GM21528 (cell line): ENCODE measurements around the gene RFC5.
"Not testable (repeated sequence)": the region's sequence is repeated elsewhere in the genome, so short reads cannot be mapped to it uniquely, and the experiment has no call there.

Experiments
- ATAC-seq: cut with Tn5 transposase; IDR thresholded peaks from one replicate; pipeline ENCODE4 v1.9.1; 2021; ENCODE audit warnings: mild to moderate bottlenecking, moderate library complexity; ENCODE audit not compliant: unreplicated experiment, low FRiP score

Gene RFC5, protein sequence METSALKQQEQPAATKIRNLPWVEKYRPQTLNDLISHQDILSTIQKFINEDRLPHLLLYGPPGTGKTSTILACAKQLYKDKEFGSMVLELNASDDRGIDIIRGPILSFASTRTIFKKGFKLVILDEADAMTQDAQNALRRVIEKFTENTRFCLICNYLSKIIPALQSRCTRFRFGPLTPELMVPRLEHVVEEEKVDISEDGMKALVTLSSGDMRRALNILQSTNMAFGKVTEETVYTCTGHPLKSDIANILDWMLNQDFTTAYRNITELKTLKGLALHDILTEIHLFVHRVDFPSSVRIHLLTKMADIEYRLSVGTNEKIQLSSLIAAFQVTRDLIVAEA

DNA sequence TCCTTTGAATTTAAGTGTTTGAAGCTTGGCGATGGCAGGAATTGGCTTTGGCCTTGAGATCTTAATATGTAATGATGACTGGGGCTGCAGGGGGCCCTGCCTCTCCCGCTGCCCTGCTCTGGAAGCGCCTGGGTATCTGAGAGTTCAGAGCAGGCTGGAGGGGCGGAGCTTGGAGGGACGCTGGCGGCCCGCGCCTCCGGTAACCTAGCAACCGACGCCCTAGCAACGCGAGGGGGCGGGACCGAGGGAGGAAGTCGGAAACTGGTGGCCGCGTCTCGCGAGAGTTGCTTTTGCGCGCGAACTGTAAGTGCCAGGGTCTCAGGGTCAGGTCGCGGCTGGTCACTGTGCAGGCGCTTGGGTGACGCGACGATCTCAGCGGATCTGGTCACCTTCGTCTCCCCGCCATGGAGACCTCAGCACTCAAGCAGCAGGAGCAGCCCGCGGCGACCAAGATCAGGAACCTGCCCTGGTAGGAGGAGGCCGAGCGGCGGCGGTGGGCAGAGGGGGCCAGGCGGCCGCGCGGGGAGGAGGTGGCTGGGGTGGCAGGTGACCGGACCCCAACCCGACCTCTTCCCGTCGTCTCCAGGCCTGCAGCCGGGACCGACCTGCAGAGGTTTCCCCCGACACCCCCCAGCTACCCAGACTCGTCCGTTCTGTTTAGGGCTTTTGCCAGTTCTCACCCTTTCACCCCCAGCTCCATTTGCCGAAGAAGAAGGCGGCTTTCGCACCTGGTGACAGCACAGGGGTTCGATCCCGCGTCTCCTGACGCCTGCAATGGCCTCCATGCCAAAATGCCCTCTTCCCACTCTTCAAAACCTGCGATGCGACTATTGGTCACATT is at the start of gene RFC5:
TSS of gene RFC5 (plus strand) at position 280 of the 841 bp plus-strand sequence. CDS start at position 405, 125 bp downstream.
- peak; percentile 99 for ATAC-seq

DNA sequence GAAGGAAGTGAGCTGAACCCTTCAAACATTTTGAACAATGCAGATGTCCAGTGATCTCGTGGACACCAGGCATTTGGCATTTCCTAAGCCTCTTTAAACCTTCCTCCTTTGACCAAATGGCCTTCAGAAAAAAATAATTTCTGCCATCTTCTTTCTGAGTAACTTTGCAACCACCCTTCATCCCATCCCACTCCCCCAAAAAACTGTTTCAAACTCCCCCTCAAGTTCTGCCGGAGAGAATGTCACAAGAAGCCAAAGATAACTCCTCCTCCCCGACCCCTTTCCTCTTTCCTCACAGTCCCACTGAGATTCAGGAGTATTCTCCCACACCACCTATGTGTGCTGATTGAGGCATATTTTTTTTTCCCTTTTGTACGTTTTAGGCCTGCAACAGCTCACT is 49.5 kb upstream of the RFC5 start:
- ATAC-seq = no peak

DNA sequence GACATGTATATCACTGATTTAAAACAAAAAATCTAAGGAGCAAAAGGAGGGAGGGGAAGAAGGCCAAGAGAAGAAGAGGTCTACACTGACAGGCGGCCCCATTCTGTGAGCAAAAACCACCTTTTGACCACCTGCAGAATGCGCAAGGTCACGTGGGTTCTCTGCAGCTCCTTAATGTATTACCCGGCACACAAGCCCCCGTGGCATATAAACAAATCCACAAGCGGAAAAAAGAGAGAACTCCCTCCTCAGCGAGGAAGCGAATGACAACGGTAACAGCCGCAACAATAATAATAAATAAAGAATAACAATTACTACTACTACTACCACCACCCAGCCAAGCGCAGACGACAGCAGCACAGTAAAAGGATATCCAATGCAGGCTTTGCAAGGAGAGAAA is 49.0 kb upstream of the RFC5 start:
- no peak for ATAC-seq

DNA sequence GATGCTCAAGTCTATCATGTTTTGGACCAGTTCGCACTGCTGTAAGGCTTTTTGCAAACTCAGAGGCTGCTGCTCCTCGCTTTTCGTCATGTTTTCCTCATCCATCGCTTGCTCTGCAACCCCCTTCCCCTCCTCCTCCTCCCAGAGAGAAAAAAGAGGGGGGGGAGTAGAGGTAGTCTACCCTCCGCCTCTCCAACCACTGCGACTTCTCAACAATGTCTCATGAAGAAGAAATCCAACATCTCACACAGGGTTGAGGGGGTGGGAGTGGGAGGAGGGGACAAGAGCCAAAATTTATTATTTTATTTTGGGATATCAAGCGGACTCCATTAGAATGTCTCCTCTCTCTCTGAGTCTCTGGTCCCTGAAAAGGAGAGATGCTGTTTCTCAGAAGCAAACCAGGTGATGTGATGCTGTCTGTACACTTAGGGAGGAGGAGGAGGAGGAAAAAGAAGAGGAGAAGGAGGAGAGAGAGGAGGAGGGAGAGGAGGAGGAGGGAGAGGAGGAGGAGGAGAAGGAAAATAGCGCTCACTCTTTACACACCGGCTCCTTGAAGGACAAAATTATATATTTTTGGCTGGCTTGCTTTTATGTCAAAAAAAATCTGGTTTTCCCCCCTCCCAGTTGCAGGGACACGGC is 48.2 kb upstream of the RFC5 start:
- no peak for ATAC-seq

DNA sequence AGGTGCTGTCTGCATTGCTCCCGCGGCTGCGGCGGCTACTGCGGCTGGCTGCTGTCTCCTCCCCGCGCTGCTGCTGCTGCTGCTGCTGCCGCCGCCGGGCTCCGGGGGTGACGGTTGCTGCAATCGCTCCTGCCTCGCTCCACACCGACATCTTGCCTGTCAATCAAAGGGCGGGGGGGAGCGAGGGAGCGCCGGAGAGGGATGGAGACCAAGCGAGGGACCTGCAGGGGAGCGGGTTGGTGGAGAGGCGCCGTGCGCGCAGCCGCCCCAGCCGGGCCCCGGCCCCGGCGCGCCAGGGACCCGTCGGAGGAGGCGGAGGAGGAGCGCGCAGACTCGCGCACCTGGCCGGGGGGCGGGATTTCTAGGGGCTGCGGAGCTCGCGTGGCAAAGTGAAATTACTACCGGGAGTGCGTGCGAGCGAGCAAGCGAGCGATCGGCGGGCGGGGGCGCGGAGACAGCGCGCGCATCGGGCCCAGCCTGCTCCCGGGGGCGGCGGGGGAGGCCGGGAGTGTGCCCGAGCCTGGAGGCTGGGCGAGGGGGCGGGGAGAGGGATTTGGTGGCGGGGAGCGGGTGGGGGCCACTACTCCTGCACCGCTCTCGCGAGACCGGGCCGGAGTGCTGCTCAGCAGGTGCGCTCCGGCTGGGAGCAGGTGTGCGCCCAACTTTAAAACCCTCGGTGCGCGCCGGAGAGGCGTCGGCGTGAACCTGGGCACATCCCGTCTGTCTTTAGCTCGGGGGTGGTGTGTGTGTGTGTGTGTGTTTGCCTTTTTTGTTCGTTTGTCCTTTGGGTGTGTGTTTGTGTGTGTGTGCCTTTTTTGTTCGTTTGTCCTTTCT is 47.5 kb upstream of the RFC5 start, which contains the start of gene KSR2:
TSS of gene KSR2 (minus strand) at position 165 of the 834 bp plus-strand sequence. CDS start 735 bp downstream, outside the sequence.
- ATAC-seq = peak; percentile 77

DNA sequence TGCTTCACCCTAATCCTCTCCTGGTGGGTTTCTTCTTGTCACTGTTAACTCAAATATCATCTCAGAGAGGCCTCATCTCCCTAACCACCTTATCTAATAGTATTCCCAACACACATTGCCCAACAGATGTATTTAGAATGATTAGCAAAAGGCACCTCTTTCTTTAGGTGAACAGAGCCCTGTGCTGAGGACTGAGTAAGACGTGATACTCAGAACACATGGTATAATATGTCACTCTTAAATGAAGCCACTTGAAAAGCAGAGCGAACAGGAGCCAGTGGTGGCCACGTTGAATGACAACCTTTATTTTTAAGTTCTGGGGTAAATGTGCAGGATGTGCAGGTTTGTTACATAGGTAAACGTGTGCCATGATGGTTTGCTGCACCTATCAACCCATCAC is 46.2 kb upstream of the RFC5 start:
- no peak for ATAC-seq

DNA sequence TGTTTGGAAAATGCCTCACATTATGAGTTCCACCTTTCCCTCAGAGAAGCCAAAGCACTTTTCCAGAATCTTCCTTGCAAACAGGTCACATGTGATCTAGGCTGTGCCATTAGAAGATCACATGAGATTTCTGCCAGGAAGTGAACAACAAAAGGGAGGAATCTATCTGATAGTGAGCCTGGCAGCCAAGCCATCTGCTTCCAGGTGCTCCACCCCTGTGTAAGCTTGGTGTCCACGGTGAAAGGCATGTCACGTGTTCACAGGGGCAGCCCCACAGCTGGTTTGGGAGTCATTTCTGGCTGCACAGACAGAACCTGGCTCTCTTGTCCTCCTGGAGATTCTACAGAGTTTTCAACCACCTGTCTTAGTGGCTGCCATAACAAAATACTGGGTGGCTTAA is 44.2 kb upstream of the RFC5 start:
- no peak for ATAC-seq

DNA sequence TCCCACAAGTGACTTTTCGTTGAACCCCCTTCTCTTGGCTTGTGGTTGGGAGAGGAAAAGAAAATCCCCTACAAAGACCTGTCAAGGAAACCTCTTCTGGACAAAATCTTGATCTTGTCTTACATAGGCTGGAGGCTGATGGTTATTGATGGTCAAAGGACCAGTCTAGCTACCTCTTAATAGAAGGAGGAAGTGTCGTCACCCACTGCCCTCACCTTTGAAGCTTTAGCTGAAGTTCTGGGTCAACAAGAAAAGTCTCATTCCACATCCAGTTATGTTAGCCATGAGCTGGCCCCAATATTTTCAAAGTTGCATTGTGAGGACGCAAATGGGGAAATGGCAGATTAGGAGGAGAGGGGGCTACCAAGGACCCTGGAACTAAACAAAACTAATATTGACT is 41.5 kb upstream of the RFC5 start:
- ATAC-seq = no peak

DNA sequence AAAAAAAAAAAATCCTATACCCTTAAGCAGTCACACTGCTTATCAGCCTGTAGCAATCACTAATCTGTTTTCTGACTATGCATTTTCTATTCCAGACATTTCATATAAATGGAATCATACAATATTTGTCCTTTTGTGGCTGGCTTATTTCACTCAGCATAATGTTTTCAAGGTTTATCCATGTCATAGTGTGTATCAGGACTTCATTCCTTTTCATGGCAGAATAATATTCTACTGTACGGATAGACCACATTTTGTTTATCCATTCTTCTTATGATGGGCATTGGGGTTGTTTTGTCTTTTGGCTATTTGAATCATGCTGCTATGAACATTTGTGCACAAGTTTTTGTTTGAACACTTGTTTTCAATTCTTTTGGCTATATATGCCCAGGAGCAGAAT is 39.1 kb upstream of the RFC5 start:
- ATAC-seq = no peak

DNA sequence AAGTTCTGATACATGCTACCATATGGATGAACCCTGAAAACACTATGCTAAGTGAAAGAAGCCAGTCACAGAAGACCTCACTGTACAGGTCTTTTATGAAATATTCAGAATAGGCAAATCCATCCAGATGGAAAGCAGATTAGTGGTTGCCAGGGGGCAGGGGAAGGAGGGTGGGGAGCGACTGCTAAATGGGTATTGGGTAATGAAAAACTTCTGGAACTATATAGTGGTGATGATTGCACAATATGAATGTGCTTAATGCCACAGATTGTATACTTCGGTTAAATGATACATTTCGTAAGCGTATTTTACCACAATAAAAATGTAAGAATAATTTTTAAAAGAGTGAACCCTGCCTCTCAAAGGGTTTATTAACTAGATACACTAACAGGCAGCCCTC is 35.9 kb upstream of the RFC5 start:
- no peak for ATAC-seq

DNA sequence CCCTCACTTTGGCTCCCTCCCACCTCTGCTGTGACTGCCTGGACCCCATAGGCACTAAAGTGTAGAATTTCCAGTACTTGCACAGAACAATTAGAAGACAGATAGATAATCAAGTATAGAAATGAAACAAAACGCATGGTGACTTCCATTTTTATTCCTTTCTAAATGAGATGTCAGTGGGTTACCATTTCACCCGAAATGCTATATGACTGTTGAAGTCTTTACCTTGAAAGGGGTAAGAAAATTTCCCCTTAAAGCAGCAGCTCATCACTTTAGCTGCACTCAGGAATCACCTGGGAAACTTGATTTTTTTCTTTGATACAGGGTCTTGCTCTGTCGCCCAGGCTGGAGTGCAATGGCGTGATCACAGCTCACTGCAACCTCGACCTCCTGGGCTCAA is 35.2 kb upstream of the RFC5 start:
- ATAC-seq = no peak

DNA sequence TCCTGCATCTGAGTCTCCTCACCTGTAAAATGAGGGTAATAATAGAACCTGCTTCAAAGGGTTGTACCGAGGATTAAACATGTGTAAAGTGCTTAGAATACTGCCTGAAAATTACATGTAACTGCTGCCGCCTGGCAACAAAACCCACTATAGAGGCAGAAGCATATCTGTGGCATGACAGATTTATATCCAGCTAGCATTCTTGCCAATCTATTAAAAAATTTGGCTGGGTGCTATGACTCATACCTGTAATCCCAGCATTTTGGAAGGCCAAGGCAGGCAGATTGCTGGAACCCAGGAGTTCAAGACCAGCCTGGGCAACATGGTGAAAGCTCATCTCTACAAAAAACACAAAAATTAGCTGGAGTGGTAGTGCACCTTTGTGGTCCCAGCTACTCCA is 31.3 kb upstream of the RFC5 start:
- ATAC-seq = no peak

DNA sequence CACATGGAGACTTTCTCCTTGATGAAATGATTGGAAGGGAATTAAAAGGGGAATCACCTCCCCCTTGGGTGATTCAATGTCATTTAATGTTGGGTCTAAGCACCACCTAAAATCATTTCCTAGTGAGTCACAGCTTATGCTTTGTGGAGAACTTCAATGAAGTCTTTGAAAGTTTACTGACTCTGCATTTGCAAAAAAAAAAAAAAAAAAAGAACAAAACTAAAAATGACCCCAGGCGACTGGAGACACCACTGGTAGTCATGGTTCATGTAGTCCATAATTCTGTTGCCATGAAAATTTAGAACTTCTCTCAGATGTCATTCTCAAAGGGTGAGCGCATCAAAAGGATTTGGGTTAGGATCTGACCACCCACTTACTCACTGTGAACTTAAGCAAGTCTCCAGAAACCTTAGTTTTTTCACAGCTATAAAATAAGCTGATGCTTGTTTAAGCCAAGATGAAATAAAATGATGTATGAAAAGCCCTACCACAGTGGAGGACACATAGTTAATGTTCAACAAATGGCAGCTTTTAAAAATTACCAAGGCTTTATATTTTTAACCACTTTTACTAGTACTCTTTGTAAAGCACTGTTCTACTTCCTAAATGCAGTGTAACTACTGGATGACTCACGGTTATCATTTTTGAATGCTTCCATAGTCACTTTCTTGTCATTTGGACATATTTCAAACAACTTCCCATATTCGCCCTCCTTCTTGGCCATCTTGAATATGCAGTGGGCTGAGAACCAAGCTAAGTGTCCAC is 29.6 kb upstream of the RFC5 start:
- ATAC-seq = no peak

DNA sequence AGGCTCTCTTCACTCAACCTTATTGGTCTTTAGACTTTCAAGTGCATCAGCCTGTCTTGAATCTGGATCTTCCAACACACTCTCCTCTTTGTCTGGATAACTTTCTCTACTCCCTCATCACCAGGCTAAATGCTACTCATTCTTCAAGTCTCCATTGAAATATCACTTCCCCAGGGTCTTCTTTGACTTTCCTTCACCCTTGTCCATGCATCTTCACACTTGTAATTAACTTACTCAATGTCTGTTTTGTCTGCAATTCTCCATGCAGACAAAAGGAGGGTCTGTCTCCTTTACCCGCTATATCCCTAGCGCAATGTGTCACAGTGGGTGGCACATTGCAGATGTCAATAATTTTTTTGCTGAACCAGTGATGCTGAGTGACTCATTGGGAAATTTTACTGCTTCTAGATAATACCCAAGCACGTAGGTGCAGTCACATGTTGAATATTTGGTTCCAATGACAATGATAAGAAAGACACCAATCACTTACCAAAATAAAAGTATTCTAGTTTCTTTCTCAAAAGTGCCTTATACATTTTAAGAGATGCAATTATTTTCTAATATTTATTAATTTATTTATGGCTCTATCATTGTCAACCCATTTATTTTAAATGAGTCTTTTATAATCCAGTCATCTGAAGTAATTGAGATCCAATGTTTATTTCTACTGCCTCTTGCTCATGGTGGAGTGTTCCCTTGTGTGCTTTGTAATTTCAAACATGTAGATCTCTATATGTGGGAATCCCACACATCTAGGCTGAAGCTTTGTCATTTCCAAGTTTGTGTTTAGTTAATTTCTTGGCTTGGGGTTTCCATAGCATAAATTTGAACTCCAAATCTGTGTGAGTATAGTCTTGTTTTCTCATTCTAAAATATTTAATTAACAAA is 21.7 kb upstream of the RFC5 start:
- no peak for ATAC-seq

DNA sequence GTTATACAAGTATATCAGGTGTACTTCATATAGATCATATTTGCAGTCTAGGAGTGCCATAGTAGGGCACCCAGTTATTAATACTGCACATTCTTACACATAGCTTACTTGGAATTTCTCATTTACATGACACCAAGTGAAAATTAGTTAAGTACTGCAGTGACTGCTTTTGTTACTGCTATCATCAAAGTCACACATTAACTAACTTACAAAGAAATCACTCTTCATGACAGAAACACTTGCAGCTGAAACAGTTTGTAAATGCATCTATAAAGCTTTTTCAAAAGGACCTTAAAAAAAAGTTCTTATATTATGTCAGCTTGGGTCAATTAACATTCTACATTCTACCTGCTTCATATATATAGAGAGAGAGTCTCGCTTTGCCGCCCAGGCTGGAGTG is 17.8 kb upstream of the RFC5 start:
- no peak for ATAC-seq

DNA sequence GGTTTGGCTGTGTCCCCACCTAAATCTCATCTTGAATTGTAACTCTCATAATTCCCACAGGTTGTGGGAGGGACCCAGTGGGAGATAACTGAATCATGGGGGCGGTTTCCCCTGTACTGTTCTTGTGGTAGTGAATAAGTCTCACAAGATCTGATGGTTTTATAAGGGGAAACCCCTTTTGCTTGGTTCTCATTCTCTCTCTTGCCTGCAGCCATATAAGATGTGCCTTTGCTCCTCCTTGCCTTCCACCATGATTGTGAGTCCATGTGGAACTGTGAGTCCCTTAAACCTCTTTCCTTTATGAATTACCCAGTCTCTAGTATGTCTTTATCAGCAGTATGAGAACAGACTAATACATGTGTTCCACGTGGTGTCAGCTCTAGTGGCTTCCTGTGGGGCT is 16.7 kb upstream of the RFC5 start:
- not testable (repeated sequence) for ATAC-seq

DNA sequence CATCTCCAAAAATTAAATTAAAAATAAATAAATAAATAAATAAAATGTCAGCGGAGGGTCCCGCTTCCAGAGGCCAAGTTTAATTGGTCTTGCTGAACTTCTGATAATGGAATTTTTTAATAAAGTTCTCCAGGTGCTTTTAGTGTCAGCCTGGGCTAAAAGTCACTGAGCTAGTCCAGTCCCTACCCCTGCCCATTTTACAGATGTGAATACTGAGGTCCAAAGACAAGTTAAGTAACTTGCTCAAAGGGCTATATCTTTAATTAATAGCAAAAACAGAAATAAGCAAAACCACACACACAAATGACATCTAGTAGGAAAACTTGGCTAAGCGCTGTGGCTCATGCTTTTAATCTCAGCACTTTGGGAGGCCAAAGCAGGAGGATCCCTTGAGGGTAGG is 5.6 kb upstream of the RFC5 start:
- ATAC-seq = no peak

DNA sequence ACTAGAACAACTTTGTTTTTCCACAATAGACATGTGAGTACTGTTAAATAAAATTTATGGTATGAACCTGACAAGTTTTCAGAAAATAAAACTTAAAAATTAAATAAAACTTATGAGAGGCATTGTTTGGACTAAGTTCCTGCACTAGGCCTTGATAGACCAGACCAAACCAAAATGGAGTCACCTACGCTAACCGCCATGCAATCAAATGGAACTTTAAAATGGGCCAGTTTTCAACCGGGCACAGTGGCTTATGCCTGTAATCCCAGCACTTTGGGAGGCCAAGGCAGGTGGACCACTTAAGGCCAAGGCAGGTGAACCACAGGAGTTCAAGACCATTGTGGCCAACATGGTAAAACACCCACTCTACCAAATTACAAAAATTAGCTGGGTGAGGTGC is 5.1 kb upstream of the RFC5 start:
- ATAC-seq = no peak

DNA sequence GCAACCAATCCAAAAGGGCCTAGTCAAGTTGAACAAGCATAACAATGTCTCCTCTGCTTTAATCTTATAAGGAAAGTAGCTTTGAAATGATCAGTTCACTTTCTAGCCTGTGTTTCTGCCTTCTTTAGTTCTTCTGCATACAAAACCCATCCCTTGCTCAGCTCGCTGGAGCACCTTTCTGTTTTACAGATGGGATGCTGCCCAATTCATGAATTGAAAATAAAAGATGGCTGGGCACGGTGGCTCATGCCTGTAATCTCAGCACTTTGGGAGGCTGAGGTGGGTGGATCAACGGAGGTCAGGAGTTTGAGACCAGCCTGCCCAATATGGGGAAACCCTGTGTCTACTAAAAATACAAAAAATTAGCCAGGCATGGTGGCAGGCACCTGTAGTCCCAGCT is 4.5 kb upstream of the RFC5 start:
- no peak for ATAC-seq
